ENCODE results near the gene DGKG.
A peak's percentile ranks its signal among the peaks of the same experiment; 100 is the strongest.

The DGKG gene

GRCh38 chr3:186151077-186151971 is 210.7 kb downstream of the DGKG start:
- Histone ChIP-seq H3K27me3 (ENCODE audit: insufficient read depth, poor library complexity, severe bottlenecking) (no peaks in the 10 kb centered on the region), H3K4me3 (replicated peaks; ENCODE audit: insufficient read depth, low read length) (no peak overlapping the region), H3K27ac (replicated peaks) (peak overlapping the region; percentile 14)
- DNase-seq (ENCODE audit: low read depth in 1 of 2, low spot score in 1 of 2), result peak in 1 of 2 experiments; percentile 45
- TF ChIP-seq POLR2AphosphoS5 (IDR thresholded peaks at IDR 0.05; ENCODE audit: low read depth) (0 out of 2 replicates have a peak, but pooled peaks have one; percentile 16), GABPA (IDR thresholded peaks at IDR 0.05; ENCODE audit: low read depth) (no peak)

GRCh38 chr3:186150041-186150830 is 211.8 kb downstream of the DGKG start:
- H3K4me3 ChIP-seq (replicated peaks; ENCODE audit: insufficient read depth, low read length), result no peak overlapping the region
- DNase-seq (ENCODE audit: low read depth in 1 of 2, low spot score in 1 of 2), result no peak
- H3K27ac ChIP-seq (replicated peaks), result no peak overlapping the region; the same call in 1 of the 2 replicates
- TF ChIP-seq CTCF (IDR thresholded peaks at IDR 0.05; ENCODE audit: insufficient read depth, low read length) (no peak), REST (IDR thresholded peaks at IDR 0.05; ENCODE audit: insufficient replicate concordance, low read depth) (no peak), POLR2AphosphoS5 (IDR thresholded peaks at IDR 0.05; ENCODE audit: low read depth) (no peak), SPI1 (IDR thresholded peaks at IDR 0.05; ENCODE audit: borderline replicate concordance, low read depth) (no peak), GABPA (IDR thresholded peaks at IDR 0.05; ENCODE audit: low read depth) (no peak)
- H3K27me3 ChIP-seq (ENCODE audit: insufficient read depth, poor library complexity, severe bottlenecking), result no peaks in the 10 kb centered on the region

DNA sequence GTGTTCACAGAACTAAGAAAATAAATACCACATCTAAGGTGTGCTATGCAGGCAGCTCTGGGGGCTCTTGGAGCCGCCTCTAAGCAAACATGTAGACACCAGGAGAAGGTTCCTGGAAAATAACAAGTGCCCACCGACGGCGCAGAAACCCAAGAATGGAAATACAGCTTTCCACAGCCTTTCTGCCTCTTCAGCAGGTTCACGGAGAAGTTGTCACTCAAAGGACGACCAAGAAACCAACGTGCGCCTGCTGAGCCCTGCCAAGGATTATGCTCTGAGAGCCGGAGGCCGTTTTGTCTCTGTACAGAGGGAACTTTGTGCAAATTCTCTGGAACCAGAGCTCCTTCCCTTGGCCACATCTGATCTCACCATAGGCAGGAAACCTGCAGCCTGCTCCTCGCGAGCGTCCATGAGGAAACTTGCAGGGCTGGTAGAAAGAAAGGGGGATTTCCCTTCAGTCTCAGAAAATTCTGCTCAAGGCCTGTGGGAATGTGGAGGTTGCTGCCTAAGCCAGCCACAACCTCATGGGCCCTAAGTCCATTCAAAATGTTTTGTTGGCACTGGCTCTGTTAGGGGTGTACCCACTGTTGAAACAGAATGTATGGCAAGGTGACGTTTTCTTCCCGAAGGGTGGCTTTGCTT is 212.6 kb downstream of the DGKG start:
- no peak for TF ChIP-seq GABPA (IDR thresholded peaks at IDR 0.05; ENCODE audit: low read depth)
- no peak for TF ChIP-seq CTCF (IDR thresholded peaks at IDR 0.05; ENCODE audit: insufficient read depth, low read length)
- no peak for TF ChIP-seq POLR2AphosphoS5 (IDR thresholded peaks at IDR 0.05; ENCODE audit: low read depth)
- TF ChIP-seq SPI1 (IDR thresholded peaks at IDR 0.05; ENCODE audit: borderline replicate concordance, low read depth), result no peak
- no peak for TF ChIP-seq REST (IDR thresholded peaks at IDR 0.05; ENCODE audit: insufficient replicate concordance, low read depth)
- no peak overlapping the region for H3K27ac ChIP-seq (replicated peaks)
- H3K4me3 ChIP-seq (replicated peaks; ENCODE audit: insufficient read depth, low read length), result no peak overlapping the region
- DNase-seq (ENCODE audit: low read depth in 1 of 2, low spot score in 1 of 2), result no peak
- H3K27me3 ChIP-seq (ENCODE audit: insufficient read depth, poor library complexity, severe bottlenecking), result no peaks in the 10 kb centered on the region

All from HL-60 (cell line).